Pancreas (tissue), 10 donors: ENCODE data around the gene FBXO41. TPM values are rescaled to one million over a fixed set of nuclear protein-coding genes. Genes with fewer than 3 reads are reported as not detected.

Experiments
- ATAC-seq, 4 donors: fragments of 200-7000 bp; cut with Tn5 transposase; one replicate each; pipeline versions ENCODE4 v1.8.0 to v1.9.1; 2020; ENCODE audit warnings: mild to moderate bottlenecking in 4 of 4, moderate library complexity in 4 of 4
- DNase-seq, 6 donors: peaks; one replicate each; pipeline ENCODE4 v3.0.0-alpha.2; 2020
- FAIRE-seq: peaks from 2 replicates; lab custom pipeline; 2012; peaks lifted over from hg19 to GRCh38; lab: Jason Lieb, UNC
- H3K27ac ChIP-seq, 4 donors: fragments of 200-600 bp; sonication (generic); 1 replicate in 3 of 4; 2 replicates in 1 of 4; pipeline versions ENCODE4 v1.5.0 to v1.8.0; 2020
- H3K27me3 ChIP-seq, 4 donors: fragments of 200-600 bp; one replicate each; pipeline ENCODE4 v1.8.0; 2021
- H3K36me3 ChIP-seq, 3 donors: fragments of 200-600 bp; sonication (generic) in 1 of 3; one replicate each; pipeline versions ENCODE4 v1.5.0 to v1.8.0; 2020 to 2021
- H3K4me1 ChIP-seq, 3 donors: fragments of 200-600 bp; one replicate each; pipeline ENCODE4 v1.8.0; 2021
- H3K4me3 ChIP-seq, 4 donors: fragments of 200-600 bp; sonication (generic) in 2 of 4; one replicate each; pipeline versions ENCODE4 v1.5.0 to v1.8.0; 2020 to 2021
- H3K9me3 ChIP-seq, 4 donors: fragments of 200-600 bp; one replicate each; pipeline ENCODE4 v1.8.0; 2021
- WGBS, 2 donors: extraction: QIAGEN DNeasy Blood & Tissue Kit; methylation state at CpG; one replicate each; pipeline ENCODE4 v1.1.7; 2013; 5-methylcytosine and 5-hydroxymethylcytosine counted together
- intact Hi-C, 3 donors: fragments of 100-400 bp; cut with DNase I; formaldehyde crosslinking; loops; one replicate each; pipeline versions ENCODE4 v1.11.1 to v1.14.2; 2022
- polyA plus RNA-seq, 2 donors: library from polyadenylated mRNA; stranded (reverse); fragments of 200-250 nt; gene quantifications; one replicate each; pipeline ENCODE4 v1.2.3, GENCODE V29; 2013
- total RNA-seq, 6 donors: library from RNA; stranded (reverse); fragmentation: NEBNext Ultra II Directional in 4 of 6; extraction: Animal tissue kit (Norgen Biotek cat#: 25700) in 4 of 6; gene quantifications; one replicate each; pipeline versions ENCODE4 v1.2.1 to v1.2.4, GENCODE V29; 2021 to 2023
- TF ChIP-seq, protein P1 (sequence below), 4 donors: fragments of 200-600 bp; sonication (generic) in 3 of 4; IDR thresholded peaks; one replicate each; pipeline versions ENCODE4 v1.5.0 to v1.8.0; 2021; ENCODE audit warnings: antibody characterized with exemption in 4 of 4
- donor health status: healthy with polysubstance abuse.
- donor health status: DM: no; HTN: no; CAD: no; lungs with moderate emphysema.
- donor health status: DM: no; HTN: no; CAD: no.
- donor health status: control.
- donor health status: control.
- donor health status: Bipolar disorder and iron deficiency.
- donor health status: DM: yes; HTN: yes; CAD: no.
- donor health status: DM: no; HTN: no; CAD: no.
- donor health status: DM: no; HTN: no; CAD: no.
- donor health status: DM: yes; HTN: yes; CAD: no.

The FBXO41 gene
- total and polyA plus RNA-seq, 8 donors = 2.2 to 6.9 (median 3.4) TPM

DNA sequence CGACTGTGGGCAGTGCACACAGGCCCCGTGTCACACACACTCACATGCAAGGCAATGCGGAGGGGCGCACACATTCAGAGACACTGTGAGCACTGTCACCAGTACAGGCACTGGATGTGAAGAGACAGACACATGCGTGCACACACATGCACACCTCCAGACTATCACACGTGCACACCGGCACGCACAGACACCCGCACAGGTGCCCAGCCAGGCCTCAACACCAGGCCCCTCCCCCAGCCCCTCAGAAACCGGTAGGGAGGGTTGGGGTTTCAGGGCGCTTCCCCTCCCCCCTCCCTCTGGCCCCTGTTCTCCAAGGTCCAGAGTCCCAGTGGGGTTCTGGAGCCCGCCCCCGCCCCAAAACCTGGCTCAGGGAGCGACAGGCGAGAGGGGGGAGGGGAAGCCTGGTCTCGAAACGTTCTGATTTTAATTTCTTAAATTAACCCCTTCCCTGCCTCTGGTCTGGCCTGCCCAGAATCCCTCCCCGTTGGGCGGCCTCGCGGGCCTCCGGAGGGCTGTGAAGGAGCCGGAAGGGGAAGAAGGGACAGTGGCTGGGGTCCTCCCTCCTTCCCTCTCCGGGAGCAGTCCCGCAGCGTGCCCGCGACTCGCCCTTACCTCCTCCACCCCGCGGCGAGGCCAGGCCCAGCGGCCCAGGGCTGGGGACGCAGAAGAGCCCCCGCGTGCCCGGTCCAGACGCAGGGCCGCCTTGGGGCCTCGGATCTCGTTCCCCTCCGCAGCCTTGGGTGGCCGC is 558 bp downstream of the FBXO41 start:
- Histone ChIP-seq H3K36me3 (no peaks in the 10 kb centered on the region), H3K27ac (no peak overlapping the region), H3K4me1 (no peaks in the 10 kb centered on the region), H3K27me3 (no peaks in the 10 kb centered on the region), H3K4me3 (peak overlapping the region; percentile 36 to 87 (median 62)), H3K9me3 (no peaks in the 10 kb centered on the region)
- DNase-seq (peak in 2 of 6 donors; percentile 30 to 71), FAIRE-seq (no peak), ATAC-seq (peak; percentile 26 to 60 (median 33))
- 4 to 8% methylated on average over 33 to 43 of the region's 43 CpGs for WGBS, 2 donors
- intact Hi-C loops = no loop called here
- TF ChIP-seq, protein P1, sequence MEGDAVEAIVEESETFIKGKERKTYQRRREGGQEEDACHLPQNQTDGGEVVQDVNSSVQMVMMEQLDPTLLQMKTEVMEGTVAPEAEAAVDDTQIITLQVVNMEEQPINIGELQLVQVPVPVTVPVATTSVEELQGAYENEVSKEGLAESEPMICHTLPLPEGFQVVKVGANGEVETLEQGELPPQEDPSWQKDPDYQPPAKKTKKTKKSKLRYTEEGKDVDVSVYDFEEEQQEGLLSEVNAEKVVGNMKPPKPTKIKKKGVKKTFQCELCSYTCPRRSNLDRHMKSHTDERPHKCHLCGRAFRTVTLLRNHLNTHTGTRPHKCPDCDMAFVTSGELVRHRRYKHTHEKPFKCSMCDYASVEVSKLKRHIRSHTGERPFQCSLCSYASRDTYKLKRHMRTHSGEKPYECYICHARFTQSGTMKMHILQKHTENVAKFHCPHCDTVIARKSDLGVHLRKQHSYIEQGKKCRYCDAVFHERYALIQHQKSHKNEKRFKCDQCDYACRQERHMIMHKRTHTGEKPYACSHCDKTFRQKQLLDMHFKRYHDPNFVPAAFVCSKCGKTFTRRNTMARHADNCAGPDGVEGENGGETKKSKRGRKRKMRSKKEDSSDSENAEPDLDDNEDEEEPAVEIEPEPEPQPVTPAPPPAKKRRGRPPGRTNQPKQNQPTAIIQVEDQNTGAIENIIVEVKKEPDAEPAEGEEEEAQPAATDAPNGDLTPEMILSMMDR (IDR thresholded peaks at IDR 0.05) = no peak

DNA sequence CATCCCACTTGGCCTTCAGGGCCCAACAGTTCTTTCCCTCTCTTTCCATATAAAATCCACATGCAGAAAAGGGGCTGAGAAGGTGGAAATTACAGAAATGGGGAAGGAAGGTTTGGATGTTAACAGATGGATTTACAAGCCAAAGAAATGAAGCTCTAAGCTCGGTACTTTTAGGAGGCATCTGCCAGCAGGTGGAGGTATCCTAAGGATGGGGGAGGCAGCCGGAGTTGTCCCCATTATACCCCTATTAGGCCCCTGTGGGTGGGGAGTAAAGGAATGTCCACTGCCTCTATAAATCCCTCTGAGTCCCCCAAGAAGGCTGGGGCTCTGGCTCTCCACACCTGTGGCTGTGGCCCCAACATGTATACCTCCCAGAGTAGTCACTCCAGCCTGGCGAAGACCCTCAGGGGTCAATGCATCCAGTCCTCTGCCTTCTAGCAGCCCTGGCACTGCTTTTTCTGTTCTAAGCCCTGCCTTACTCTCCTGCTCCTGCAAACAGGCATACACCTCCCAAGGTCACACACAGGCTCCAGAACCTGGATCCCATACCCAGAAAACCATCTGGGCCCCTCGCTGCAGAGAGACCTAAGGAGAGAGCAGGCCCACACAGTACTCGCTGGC is 1.2 kb downstream of the FBXO41 start:
- H3K4me3 ChIP-seq = peak overlapping the region in 2 of 4 donors; percentile 64 to 87
- intact Hi-C loops = no loop called here
- no peaks in the 10 kb centered on the region for H3K9me3 ChIP-seq
- TF ChIP-seq, protein P1 (IDR thresholded peaks at IDR 0.05) = no peak
- ATAC-seq = no peak
- no peak for FAIRE-seq
- no peak overlapping the region for H3K27ac ChIP-seq
- H3K27me3 ChIP-seq = no peaks in the 10 kb centered on the region
- no peaks in the 10 kb centered on the region for H3K36me3 ChIP-seq
- no peaks in the 10 kb centered on the region for H3K4me1 ChIP-seq
- DNase-seq = no peak
- 56 to 57% methylated on average over 5 of the region's 5 CpGs for WGBS, 2 donors

DNA sequence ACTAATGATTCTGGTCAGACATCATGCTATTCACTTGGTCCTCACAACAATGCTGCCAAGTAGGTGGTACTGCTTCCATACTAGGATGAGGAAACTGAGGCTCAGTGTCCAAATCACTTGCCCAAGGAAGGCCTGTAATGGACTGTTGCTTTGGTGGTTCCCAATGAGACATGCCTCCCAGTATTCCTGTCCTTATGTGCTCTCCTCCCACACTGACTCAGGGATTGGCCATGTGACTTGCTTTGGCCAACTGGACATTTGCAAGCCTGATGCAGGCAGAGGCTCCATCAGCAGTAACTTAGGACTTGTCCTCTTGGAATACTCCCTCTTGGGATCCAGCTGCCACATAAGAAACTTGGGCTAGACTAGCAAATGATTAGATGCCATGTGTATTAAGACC is 3.0 kb downstream of the FBXO41 start:
- no peaks in the 10 kb centered on the region for H3K36me3 ChIP-seq
- DNase-seq (no peak), FAIRE-seq (no peak), ATAC-seq (no peak)
- H3K4me1 ChIP-seq = no peaks in the 10 kb centered on the region
- H3K4me3 ChIP-seq = no peak overlapping the region
- H3K27ac ChIP-seq = no peak overlapping the region
- intact Hi-C loops = no loop called here
- TF ChIP-seq, protein P1 (IDR thresholded peaks at IDR 0.05) = no peak
- H3K27me3 ChIP-seq = no peaks in the 10 kb centered on the region
- H3K9me3 ChIP-seq = no peaks in the 10 kb centered on the region

DNA sequence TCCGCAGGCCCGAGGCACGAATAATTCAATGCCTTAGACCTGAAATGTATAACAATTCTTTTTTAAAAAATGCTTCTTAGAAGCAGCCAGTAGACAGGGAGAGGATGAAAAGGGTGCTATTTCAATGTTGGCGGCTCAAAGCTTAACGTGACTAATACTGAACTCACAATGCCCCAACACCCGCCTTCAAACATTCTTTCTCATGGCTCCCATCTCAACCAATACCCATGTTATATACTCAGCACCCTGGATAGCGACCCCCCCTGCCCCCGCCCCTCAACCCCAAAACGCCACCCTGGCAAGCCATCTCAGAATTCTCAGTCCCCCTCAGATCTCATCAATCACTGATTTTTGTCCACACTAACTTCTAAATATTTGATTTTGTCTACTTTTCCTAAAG is 4.4 kb downstream of the FBXO41 start:
- Histone ChIP-seq H3K4me3 (no peak overlapping the region), H3K9me3 (no peaks in the 10 kb centered on the region), H3K27me3 (no peaks in the 10 kb centered on the region), H3K27ac (no peak overlapping the region), H3K36me3 (no peaks in the 10 kb centered on the region), H3K4me1 (no peaks in the 10 kb centered on the region)
- TF ChIP-seq, protein P1 (IDR thresholded peaks at IDR 0.05) = no peak
- intact Hi-C loops = no loop called here
- DNase-seq = no peak
- FAIRE-seq = no peak
- 80 to 82% methylated on average over 9 of the region's 9 CpGs for WGBS, 2 donors
- no peak for ATAC-seq

DNA sequence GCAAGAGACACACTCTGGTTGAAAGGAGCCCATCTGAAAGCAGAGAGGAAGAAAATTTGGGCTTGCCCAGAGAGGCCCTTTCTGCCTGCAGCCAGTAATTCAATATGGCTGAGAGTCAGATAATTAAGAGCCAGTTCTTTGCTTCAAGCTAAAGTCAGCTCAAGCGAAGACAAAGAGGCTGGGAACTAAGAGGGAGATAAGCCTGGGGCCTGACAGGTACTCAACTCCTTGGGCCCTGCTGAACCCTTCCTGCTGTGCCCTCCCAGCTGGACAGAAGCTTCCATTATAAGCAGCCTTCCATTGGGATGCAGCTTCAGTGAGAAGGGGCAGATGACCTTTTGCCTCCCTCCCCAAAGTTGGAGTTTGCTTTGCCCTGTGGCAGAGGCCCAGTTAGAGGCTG is 12.0 kb downstream of the FBXO41 start:
- WGBS, 2 donors = 88 to 89% methylated on average over 1 of the region's 1 CpG
- Histone ChIP-seq H3K4me3 (no peak overlapping the region), H3K27me3 (no peaks in the 10 kb centered on the region), H3K4me1 (peaks cover 0 to 2% (median 0%) of the 10 kb centered on the region in 3 donors), H3K9me3 (no peaks in the 10 kb centered on the region), H3K36me3 (no peaks in the 10 kb centered on the region), H3K27ac (no peak overlapping the region)
- FAIRE-seq = no peak
- TF ChIP-seq, protein P1 (IDR thresholded peaks at IDR 0.05) = no peak
- no peak for ATAC-seq
- intact Hi-C loops = no loop called here
- no peak for DNase-seq
